Upper lobe of left lung (tissue), 4 donors: Measurements from ENCODE around the gene DSTN.

Experiments
- CTCF ChIP-seq, 6 experiments: fragments of 450-650 bp in 4 of 6; fragments of 200-600 bp in 2 of 6; sonication (generic) in 2 of 6; IDR thresholded peaks; one replicate each; pipeline ENCODE4 v1.5.1; 2016 to 2019; ENCODE audit warnings: antibody characterized with exemption in 6 of 6
- EP300 ChIP-seq, 4 donors: sonication (generic); formaldehyde crosslinking; IDR thresholded peaks; one replicate each; pipeline ENCODE4 v1.5.1; 2017; ENCODE audit warnings: antibody characterized with exemption in 4 of 4, control low read depth in 2 of 4
- POLR2A ChIP-seq, 4 donors: fragments of 450-650 bp; IDR thresholded peaks; one replicate each; pipeline ENCODE4 v1.5.1; 2016 to 2017; ENCODE audit warnings: antibody characterized with exemption in 4 of 4, mild to moderate bottlenecking in 2 of 4
- POLR2AphosphoS5 ChIP-seq, 2 donors: sonication (generic); formaldehyde crosslinking; IDR thresholded peaks; one replicate each; pipeline ENCODE4 v1.5.1; 2017; ENCODE audit warnings: antibody characterized with exemption in 2 of 2

DNA sequence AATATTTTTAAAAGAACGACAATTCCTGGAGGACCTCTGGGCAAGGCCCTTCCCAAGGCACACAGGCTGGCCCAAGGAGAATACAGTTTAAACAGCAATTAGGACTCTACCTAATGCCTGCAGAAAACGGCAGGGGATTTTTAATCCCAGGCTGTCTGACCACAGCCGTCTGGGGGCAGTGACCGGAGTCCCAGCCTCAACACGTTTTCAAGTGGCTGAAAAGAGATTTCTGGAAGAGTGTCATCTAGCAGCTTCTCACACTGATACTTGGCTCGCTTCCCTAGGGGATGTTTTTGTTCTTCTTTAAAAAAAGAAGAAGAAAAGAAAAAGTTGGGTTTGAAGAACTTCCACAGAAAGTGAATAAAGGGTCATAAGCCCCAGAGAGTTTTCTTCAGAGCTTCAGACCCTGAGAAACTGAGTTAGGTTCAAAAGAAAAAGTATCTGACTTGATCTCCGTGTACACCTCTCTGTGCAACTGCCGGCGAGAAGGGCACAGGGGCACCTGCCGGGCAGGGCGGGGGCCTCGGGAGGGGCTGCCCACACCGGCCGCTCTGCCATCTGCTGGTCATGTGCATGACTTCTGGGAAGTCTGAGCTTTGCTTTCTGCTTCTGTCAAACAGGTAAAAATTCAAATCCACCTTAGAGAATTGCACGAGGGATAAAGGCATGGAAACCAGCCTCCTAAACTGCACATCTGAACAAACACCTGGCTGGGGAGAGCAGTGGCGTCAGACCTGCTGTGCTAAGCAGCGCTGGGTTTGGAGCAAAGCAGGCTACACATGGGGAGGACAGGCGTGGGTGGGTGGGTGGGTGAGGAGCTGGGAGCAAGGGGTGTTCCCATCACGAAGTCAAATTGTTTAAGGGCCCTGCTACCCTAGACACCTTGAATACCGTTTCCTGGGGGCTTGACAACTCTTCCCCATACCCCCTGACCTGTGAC is 79.2 kb downstream of the DSTN start:
- peak in 4 of 6 experiments; percentile 28 to 52 (median 32) for TF ChIP-seq CTCF (IDR thresholded peaks at IDR 0.05)
- no peak for TF ChIP-seq POLR2AphosphoS5 (IDR thresholded peaks at IDR 0.05)
- no peak for TF ChIP-seq EP300 (IDR thresholded peaks at IDR 0.05)
- TF ChIP-seq POLR2A (IDR thresholded peaks at IDR 0.05): no peak
